HG03045 (cell line): ENCODE data around the gene MTA3.
A peak's percentile ranks its signal among the peaks of the same experiment; 100 is the strongest.

Experiments used
- ATAC-seq: cut with Tn5 transposase; IDR thresholded peaks from one replicate; pipeline ENCODE4 v1.9.1; 2021; ENCODE audit warnings: mild to moderate bottlenecking, moderate library complexity; ENCODE audit not compliant: unreplicated experiment

MTA3 gene

DNA sequence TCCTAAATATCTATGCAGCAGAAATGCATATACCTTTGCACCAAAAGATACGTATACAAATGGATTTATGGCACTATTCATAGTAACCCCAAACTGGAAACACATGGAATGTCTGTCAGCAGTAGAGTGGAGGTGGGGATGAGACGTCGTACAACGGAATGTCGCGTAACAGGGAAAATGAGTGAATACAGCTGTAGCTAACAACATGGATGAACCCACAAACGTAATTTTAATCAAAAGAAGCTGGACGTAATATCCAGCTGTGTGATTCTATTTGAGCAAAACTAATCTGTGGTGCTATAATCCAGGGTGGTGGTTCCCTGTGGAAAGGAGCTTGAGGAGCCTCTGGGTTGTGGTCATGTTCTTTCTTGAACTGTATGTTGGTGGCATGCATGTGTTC lies 89.9 kb downstream of the MTA3 start:
- ATAC-seq: no peak

DNA sequence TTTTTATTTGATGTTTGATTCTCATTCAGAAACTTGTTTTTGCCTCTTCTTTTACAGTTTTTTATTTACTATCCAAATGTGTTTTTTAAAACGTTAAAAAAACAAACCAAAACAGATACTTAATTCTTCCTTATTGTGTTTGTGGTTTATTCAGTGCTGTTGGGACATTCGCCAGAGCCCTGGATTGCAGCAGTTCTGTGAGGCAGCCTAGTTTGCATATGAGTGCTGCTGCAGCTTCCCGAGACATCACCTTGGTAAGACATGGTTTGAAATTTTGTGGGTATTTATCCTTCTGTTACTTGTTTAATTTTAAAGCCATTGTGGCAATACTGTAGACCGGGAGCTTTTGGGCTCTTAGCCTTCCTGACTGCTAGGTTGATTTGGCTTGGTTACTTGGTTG lies 91.2 kb downstream of the MTA3 start:
- no peak for ATAC-seq

DNA sequence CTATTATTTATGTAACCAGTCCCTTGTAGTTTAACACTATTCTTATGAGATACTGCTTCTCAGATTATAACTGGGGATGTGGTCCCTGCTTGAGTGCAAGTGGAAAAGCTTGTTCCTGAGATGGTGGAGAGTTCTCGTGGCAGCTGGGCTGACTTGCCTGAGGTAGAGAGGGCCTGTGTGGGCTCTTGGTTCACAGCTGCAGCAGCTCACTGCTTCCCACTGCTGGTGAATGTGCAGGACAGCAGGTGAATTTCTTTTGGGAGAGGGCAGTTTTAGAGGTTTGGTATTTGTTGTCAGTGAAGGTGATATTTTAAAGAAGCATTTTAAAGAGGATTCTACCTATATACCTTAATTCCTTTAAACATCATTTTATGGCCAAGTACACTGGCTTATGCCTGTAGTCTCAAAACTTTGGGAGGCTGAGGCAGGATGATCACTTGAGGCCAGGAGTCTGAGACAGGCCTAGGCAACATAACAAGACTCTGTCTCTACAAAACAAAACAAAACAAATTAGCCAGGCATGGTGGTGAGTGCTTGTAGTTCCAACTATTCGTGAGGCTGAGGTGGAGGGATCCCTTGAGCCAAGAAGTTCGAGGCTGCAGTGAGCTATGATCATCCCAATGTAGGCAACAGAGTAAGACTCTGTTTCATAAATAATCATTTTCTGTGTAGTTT lies 94.8 kb downstream of the MTA3 start:
- peak; percentile 86 for ATAC-seq

DNA sequence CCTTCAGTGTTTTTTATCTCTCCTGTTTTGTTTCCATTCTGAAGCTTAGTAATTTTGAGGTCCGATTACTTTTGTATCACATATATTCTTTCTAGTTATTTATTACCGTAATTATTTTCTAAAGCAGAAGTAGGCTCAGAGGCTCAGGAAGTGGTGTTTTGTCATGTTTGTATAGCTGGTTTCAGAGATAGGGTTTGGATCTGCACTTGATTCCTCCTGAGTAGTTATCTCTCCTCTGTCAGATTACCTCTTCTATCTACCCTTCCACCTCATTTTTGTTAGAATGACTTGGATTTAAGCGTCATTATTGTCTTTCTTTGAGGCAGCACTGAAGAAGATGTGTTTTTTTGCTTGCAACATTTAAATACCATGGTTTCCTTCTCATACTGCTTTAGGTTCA lies 95.4 kb downstream of the MTA3 start:
- ATAC-seq: no peak

DNA sequence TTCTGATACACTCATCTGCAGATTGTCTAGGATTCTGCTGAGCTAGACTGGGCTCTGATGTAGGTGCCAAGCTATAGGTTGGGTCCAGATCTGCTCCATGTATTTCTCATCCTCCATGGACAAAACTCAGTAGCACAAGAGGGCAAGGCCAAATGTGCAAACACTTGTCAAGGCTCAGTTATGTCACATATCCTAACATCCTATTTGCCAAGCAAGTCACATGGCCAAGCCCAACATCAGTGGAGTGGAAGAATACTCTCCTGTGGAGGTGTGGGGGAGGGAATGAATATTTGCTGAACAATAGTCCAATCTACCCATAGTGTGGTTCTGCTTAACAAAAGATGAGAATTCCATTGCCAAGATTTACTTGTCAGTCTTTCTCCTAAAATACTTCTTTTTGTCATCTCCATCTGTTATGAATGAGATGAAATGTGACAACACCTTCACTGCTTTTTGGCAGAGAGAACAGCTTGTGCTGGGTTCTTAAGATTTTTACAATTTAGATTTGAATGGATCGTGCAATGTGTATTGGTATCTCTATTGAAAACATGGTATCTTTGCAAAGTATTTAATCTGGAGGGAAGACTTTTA lies 105.7 kb downstream of the MTA3 start:
- no peak for ATAC-seq

DNA sequence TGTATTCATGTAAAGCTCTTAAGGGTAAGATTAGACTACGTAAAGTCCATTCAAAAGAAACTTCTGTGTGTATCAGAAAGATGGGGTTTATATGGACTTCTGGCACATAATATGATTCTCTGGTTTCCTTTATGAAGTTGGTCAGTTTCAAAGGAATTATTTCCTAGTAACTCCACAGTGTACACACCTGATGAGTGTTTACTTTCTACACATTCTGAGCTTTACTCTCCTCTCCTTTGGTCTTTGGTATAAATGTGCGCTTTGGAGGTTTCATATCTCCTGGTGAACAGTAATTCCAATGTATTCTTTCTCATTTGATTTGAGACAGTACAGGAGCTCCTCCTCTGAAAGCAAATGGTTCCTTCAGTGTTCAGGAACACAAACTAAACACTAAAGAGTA lies 107.4 kb downstream of the MTA3 start:
- no peak for ATAC-seq

DNA sequence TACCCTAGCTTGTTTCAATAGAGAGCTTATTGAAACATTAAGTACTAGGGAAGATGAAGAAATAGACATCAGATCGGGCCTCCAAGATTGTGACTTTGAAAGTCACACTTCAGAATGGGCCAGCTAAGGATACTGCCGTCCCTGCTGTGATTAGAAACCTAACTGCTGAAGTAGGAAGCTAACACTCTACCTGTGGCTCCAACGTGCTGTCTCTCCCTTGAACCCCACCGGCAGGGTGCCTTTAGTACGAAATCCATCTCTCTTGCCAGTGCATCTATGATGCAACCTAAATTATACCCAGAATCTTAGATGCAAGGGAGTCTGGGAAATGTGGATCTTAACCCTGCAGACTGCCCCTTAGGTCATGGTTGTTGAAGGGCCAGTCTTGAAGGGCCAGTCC lies 116.9 kb downstream of the MTA3 start:
- no peak for ATAC-seq

DNA sequence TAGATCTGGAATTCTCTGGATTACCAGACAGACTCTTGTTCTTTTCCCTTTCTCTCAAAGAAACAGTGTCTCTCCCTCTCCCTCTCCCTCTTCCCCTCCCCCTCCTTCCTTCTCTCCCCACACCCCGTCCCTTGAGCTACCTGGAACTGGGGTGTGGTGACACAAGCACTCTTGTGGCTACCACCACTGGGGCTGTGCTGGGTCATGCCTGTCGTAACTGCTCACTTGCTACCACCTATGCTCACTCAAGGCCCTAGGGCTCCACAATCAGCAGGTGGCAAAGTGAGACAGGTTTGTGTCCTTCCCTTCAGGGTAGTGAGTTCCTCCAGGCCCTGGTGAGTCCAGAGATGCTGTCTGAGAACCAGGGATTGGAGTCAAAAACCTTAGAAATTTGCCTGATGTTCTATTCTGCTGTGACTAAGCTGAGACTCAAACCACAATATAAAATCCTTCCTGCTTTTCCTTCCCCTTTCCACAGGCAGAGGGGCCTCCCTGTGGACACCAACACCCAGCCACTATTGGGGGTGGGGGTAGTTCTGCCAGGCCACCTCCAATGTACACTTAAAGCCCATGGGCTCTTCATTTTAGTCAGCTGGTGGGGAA lies 124.7 kb downstream of the MTA3 start:
- ATAC-seq: no peak

DNA sequence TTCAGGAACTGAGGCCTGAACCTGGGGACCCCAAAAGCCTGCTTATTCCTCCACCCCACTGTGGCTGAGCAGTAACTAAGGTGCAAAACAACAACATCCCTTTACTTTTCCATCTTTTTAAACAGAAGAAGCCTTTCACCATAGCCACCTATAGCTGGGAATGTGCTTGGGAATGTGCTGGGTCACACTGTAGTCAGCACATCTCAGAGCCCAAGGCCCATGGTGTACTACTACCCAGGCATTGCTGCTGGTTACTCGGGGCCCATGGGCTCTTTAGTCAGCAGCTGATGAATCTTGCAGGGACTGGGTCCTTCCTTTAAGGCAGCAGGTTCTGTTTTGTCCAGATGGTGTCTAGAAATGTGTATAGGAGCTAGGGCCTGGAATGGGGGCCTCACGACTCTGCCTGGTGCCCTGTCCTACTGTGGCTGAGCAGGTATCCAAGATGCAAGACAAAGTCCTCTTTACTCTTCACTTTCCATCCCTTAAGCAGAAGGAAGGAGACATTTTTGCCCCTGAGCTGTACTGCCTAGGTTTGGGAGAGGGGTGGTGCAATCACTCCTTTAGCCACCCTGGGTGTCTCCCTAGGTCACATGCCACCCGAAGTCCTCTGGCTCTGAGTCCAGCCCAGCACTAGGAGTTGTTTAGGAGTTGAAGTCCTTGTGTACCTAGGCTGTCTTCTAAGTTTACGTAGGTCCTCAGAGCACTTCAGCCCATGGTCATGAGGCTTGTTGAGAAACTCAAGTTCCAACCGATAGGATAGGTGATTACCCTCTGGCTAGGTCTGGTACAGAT lies 125.5 kb downstream of the MTA3 start:
- no peak for ATAC-seq

DNA sequence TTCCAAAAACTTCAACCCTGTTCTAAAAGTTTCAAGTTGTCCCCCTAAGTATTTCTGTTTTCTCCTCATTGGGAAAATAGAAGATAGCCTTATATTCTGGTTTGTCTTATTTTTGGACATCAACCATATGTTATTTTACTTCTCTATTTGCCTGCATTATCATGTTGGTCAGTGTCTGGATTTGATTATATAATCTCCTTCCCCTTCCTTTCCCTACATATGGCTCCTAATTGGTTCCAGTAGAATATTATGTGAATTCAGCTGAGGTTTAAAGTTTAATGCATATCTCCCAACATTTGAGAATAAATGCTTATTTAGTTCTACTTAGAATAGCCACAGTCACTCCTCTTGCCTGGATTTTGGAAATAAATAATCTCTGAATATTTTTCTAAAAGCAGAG lies 128.6 kb downstream of the MTA3 start:
- no peak for ATAC-seq

DNA sequence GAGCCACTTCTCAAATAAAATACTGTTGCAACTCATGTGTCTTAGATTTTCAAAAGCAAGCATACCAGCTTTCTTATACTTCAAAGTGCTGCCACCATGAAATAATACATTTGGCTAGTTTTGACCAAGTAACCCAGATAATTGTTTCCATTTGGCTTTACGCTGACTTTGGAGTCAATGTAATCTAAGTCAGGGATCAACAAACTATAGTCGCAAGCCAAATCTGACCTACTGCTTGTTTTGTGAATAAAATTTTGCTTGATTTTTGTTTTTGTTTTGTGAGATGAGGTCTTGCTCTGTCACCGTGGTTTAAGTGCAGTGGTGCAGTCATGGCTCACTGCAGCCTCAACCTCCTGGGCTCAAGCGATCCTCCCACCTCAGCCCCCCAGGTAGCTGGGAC lies 130.5 kb downstream of the MTA3 start:
- ATAC-seq: no peak

DNA sequence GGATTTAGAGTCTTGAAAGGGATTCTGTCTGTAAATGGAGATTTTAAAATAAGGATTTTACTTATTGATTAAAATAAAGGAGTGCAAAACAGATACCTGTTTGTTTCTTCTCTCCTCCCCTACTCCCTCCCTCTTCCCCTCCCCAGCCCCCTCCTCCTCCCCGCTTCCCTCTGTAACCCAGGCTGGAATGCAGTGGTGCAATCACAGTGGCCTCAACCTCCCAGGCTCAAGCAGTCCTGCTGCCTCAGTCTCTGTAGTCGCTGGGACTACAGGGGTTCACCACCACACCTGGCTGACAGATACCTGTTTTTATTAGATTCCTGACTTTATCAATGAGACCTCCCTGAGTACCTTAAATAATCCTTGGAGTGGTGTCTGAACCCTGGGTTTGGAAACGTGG lies 138.4 kb downstream of the MTA3 start:
- no peak for ATAC-seq

DNA sequence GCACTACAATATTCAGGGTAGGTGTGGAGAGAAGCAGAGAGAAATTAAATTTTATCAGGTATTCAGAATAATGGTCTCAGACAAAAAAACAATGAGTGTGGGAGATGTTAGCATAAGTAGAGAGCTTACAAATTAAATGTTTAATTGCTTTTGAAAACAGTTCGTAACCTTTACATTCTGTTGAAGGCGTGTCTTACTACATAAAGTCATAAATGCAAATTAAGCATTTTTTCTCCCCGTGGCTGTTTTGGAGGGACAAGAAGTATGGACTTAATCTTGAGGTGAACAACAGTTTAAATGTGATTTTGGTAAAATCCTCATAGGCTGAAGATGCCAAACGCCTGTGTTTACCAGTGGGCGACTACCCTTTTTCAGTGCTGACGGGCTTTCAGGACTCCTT lies 139.7 kb downstream of the MTA3 start:
- ATAC-seq: no peak

DNA sequence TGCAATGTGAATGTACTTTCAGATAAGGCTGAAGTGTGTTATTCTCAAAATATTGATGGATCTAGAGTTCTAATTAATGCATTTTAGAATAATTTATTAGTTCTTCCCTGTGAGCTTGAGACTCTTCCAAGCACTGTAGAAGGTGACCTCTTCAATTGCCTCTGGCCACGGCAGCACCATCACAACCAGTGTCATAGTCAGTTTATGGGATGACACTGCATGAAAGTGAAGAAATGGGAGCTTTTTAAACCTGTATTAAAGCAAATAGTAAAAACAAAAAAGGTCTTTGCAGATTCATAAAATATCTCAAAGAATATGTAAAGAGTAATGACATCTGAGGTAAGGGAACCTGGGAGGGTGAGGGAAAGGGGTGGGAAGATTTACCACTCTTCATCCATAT lies 143.5 kb downstream of the MTA3 start:
- no peak for ATAC-seq

DNA sequence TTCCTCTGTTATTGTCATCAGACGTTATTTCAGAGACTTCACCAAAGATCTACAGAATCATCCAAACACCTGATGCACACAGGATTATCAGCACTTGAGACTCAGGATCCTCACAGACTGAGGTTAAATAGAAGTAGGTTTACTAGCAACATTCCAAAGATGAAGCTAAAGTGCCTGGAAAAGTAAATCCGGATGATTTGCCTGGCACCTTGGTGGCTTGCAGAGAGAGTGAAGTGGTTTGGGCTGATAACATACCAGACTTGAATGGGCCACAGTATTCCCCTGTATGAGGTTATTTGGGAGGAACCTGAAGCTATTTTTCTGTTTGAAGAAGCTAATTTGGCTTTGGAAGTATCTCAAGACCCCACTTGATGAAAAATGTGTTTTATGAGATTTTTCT lies 144.5 kb downstream of the MTA3 start:
- no peak for ATAC-seq

DNA sequence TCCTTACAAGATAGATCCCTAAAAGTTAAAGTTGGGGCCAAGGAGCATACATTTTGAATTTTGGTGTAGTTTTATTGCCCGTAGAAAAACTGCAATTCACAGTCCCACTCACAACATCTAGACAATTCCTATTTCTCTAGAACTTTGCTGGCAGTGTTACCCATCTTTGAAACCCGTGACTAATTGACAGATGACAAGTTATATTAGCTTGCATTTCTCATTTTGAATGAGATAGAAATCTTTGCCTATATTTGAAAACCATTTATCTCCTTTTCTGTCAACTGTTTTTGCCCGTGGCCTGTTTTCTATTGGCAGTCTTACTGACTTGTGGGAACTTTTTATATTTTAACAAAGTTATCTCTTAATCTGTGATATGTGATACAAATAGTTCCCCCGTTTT lies 145.5 kb downstream of the MTA3 start:
- ATAC-seq: no peak

DNA sequence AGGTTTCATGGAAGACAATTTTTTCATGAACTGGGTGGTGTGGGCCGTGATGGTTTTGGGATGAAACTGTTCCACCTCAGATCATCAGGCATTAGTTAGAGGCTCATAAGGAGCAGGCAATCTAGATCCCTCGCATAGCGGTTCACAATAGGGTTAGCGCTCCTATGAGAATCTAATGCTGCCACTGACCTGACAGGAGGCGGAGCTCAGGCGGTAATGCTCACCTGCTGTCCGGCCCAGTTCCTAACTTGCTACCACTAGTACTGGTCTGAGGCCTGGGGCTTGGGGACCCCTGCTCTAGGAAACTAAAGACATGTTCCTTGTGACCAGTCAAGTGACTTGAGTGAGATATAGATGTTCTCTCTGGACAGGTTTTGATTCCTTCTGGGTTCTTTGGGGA lies 146.3 kb downstream of the MTA3 start:
- no peak for ATAC-seq

DNA sequence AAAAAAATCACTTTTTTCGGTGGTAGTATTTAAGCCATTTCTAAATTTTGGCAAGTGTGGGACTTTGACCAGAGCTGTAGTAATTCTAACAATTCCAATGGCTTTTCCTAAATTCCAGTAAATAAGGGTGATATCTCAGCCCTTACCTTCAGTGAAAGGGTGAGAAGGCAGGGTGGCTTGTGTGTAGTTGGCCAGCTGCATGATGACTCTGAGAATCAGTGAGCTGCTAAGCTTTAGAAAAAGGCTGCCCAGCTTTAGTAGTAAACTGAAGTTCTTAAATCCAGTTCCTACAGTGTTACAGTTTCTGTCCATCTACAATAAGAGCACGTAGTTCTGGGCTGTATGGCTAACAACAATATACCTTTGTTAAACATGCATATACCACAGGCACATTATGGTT lies 153.5 kb downstream of the MTA3 start:
- ATAC-seq: no peak

DNA sequence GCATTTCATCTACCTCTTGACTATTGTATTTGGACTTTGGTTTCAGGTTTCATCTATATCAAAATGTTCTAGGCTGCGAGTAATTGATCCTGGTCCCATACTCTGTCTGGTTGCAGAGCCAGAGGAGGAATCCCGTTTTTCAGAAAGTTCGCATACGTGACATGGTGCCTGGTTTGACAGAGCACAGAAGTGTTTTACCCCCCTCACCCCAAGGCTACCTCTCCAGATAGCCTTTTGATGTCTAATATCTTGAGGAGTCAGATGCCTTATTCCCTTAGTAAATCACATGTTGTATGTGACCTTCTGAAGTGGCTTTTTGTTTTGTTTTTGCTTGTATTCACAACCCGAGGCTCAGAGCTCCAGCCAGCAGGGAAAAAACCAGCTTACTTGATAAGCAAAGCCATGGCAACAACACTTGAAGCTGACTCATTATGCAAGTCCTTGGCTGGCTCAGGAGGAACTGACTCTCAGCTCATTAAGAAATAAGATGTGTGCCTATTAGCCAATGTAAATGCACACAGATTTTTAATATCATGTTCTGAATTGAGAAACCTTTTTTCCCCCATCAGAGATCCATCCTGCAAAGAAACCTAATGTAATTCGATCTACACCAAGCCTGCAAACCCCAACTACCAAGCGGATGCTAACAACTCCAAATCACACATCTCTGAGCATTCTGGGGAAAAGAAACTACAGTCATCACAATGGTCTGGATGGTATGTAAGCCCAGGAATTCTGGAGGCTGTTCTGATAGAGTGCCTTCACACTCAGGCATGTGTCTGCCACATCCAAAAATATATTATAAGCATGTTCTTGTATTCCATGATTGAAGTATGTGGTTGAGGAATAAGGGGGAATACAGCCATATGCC lies 154.1 kb downstream of the MTA3 start:
- peak; percentile 90 for ATAC-seq

DNA sequence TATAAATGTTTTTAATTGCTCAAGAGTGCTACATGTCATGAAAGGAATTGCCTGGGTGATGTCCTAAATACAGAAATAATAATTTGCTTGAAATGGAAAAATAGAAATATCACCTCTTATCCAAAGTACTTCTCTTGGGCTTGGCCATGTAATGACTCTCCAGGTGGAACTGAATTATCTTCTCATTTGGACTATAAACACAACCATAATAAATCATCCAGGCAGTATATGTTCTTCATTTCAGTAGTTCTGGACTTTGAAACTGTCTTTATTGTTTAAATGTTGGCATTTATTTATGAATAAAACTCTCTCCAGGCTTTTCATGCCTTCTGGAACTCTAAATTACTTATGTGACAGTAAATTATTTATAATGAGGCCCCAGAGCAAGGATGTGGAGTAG lies 155.0 kb downstream of the MTA3 start:
- no peak for ATAC-seq

DNA sequence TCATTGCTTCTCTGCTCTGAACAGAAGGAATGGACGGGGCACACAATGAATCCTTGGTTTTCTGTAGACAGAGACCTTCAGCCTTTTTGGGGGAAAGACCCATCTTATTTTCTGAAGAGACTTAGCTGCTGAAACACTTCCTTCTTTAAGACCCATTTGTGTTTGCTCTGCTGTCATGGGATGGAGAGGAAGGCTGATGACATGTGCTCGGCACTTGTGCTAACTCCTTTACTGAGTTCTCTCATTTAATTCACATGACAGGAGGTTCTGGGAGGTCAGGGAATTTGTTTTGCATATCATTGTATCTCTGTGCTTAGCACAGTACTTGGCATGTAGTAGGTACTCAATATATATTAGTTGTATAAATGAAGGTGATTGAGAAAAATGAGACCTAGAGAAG lies 156.5 kb downstream of the MTA3 start:
- no peak for ATAC-seq
